DOHH2 (cell line): ENCODE data around the gene REN.

Source experiments
- CTCF ChIP-seq: fragments of 200-600 bp; sonication (generic); IDR thresholded peaks from one replicate; pipeline ENCODE4 v1.5.1; 2014; ENCODE audit warnings: antibody characterized with exemption, mild to moderate bottlenecking, low read depth, low read length; ENCODE audit not compliant: poor library complexity, severe bottlenecking
- EZH2phosphoT487 ChIP-seq: fragments of 200-600 bp; sonication (generic); IDR thresholded peaks from 2 replicates; pipeline ENCODE4 v1.6.1; 2017; ENCODE audit warnings: borderline replicate concordance, mild to moderate bottlenecking, antibody characterized with exemption, low read length, moderate library complexity, mixed read lengths

GRCh38 chr1:204213668-204214662, 47.8 kb upstream of the REN start, which contains the start of gene GOLT1A:
- no peak for TF ChIP-seq CTCF
- TF ChIP-seq EZH2phosphoT487: no peak
